Esophagus muscularis mucosa (tissue), 4 donors: ENCODE measurements around the gene GRID1.

Experiments
- EP300 ChIP-seq: sonication (generic); formaldehyde crosslinking; IDR thresholded peaks from one replicate; pipeline ENCODE4 v1.6.1; 2017; ENCODE audit warnings: antibody characterized with exemption
- POLR2A ChIP-seq: fragments of 450-650 bp; IDR thresholded peaks from one replicate; pipeline ENCODE4 v1.6.1; 2017; ENCODE audit warnings: antibody characterized with exemption, moderate library complexity, mild to moderate bottlenecking, low read depth
- POLR2AphosphoS5 ChIP-seq, 2 donors: sonication (generic); formaldehyde crosslinking; IDR thresholded peaks; one replicate each; pipeline ENCODE4 v1.6.1; 2017; ENCODE audit warnings: antibody characterized with exemption in 2 of 2
- TF ChIP-seq, protein P1 (sequence below), 3 experiments: fragments of 200-600 bp in 2 of 3; fragments of 450-650 bp in 1 of 3; sonication (generic) in 2 of 3; IDR thresholded peaks; one replicate each; pipeline ENCODE4 v1.5.1; 2017 to 2019; ENCODE audit warnings: antibody characterized with exemption in 3 of 3, mild to moderate bottlenecking in 2 of 3, moderate library complexity in 1 of 3

DNA sequence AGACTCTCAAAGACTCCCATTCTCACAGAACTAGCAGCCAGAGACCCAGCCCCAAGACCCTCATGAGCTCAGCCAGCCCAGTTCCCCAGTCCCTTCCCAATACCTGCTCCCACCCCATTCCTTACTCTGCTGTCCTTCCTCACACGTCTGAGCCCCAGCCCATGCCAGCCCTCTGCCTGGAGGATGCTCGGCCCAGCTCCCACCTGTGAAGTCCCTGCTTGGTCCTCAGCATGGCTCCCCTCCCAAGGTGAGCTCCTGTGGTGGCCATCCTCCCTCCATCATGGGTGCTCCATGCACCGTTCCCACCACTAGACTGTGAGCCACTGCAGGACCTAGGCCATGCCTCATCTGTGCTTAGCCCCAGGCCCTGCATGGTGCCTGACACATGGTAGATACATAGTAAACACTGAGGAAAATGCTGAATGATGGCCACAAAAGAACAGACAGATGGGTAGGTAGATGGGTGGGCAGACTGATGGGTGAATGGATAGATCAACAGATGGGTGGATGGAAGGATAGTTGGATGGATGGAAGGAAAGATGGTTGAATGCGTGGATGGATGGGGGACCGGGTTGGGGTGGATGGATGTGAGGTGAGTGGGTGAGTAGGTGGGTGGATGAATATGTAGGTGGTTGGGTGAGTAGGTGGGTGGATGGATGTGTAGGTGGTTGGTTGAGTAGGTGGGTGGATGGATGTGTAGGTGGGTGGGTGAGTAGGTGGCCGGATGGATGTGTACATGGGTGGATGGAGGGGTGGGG, 138.9 kb downstream of the GRID1 start:
- TF ChIP-seq, protein P1, sequence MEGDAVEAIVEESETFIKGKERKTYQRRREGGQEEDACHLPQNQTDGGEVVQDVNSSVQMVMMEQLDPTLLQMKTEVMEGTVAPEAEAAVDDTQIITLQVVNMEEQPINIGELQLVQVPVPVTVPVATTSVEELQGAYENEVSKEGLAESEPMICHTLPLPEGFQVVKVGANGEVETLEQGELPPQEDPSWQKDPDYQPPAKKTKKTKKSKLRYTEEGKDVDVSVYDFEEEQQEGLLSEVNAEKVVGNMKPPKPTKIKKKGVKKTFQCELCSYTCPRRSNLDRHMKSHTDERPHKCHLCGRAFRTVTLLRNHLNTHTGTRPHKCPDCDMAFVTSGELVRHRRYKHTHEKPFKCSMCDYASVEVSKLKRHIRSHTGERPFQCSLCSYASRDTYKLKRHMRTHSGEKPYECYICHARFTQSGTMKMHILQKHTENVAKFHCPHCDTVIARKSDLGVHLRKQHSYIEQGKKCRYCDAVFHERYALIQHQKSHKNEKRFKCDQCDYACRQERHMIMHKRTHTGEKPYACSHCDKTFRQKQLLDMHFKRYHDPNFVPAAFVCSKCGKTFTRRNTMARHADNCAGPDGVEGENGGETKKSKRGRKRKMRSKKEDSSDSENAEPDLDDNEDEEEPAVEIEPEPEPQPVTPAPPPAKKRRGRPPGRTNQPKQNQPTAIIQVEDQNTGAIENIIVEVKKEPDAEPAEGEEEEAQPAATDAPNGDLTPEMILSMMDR (IDR thresholded peaks at IDR 0.05): no peak
- TF ChIP-seq POLR2A (no peak), POLR2AphosphoS5 (IDR thresholded peaks at IDR 0.05) (no peak), EP300 (no peak)
